Right cardiac atrium (tissue), 5 donors: ENCODE measurements around the gene TTN. TPM values are rescaled to one million over a fixed set of nuclear protein-coding genes. Genes with fewer than 3 reads are reported as not detected.
A peak's percentile ranks its signal among the peaks of the same experiment; 100 is the strongest.

Experiments used
- ATAC-seq, 2 donors: fragments of 200-7000 bp; cut with Tn5 transposase; one replicate each; pipeline versions ENCODE4 v1.8.0 to v1.9.1; 2020; ENCODE audit warnings: moderate library complexity in 2 of 2, mild to moderate bottlenecking in 1 of 2
- DNase-seq, 3 donors: peaks; one replicate each; pipeline ENCODE4 v3.0.0-alpha.2; 2020
- H3K27ac ChIP-seq: one replicate; pipeline ENCODE4 v1.5.1; 2013; ENCODE audit warnings: mild to moderate bottlenecking, low read length, control low read depth, moderate library complexity
- H3K27me3 ChIP-seq: one replicate; pipeline ENCODE4 v1.6.1; 2013; ENCODE audit not compliant: control insufficient read depth, insufficient read depth
- H3K4me1 ChIP-seq: one replicate; pipeline ENCODE4 v1.6.1; 2013; ENCODE audit warnings: low read length; ENCODE audit not compliant: control insufficient read depth, insufficient read depth
- H3K4me3 ChIP-seq: one replicate; pipeline ENCODE4 v1.5.1; 2013; ENCODE audit warnings: low read length, control low read depth
- H3K9me3 ChIP-seq: one replicate; pipeline ENCODE4 v1.6.1; 2013; ENCODE audit warnings: low read length; ENCODE audit not compliant: control insufficient read depth
- WGBS: extraction: QIAGEN DNeasy Blood & Tissue Kit; methylation state at CpG from one replicate; pipeline ENCODE4 v1.1.7; 2013; 5-methylcytosine and 5-hydroxymethylcytosine counted together
- intact Hi-C, 4 donors: fragments of 100-400 bp; cut with DNase I; formaldehyde crosslinking; loops; one replicate each; pipeline versions ENCODE4 v1.11.0 to v1.14.0; 2022 to 2023
- polyA plus RNA-seq: library from polyadenylated mRNA; stranded (reverse); fragments of 200-250 nt; gene quantifications from one replicate; pipeline ENCODE4 v1.2.3, GENCODE V29; 2013
- total RNA-seq, 4 donors: library from RNA; stranded (reverse); fragmentation: NEBNext Ultra II Directional; extraction: Animal tissue kit (Norgen Biotek cat#: 25700); gene quantifications; one replicate each; pipeline ENCODE4 v1.2.1, GENCODE V29; 2021
- donor health status: healthy with polysubstance abuse.
- donor health status: DM: no; HTN: yes; CAD: no.
- donor health status: DM: no; HTN: no; CAD: no.
- donor health status: DM: no; HTN: yes; CAD: no; lungs with severe emphysema.
- donor health status: DM: yes; HTN: yes; CAD: no.

The TTN gene
- total and polyA plus RNA-seq, 5 donors: 266 to 2,179 (median 1,828) TPM

GRCh38 chr2:178502751-178503150 lies 304.5 kb downstream of the TTN start:
- WGBS: 98% methylated on average over 4 of the region's 4 CpGs
- H3K4me1 ChIP-seq: no peaks in the 10 kb centered on the region
- ATAC-seq (no peak), DNase-seq (no peak)
- no peak overlapping the region for H3K27ac ChIP-seq
- H3K4me3 ChIP-seq: no peak overlapping the region
- H3K9me3 ChIP-seq: no peaks in the 10 kb centered on the region
- no peaks in the 10 kb centered on the region for H3K27me3 ChIP-seq
- intact Hi-C loops: no loop called here

GRCh38 chr2:178499640-178500039 lies 307.6 kb downstream of the TTN start:
- no peak for ATAC-seq
- no peaks in the 10 kb centered on the region for H3K27me3 ChIP-seq
- no peaks in the 10 kb centered on the region for H3K9me3 ChIP-seq
- no peaks in the 10 kb centered on the region for H3K4me1 ChIP-seq
- intact Hi-C loops: no loop called here
- no peak overlapping the region for H3K4me3 ChIP-seq
- no peak for DNase-seq
- H3K27ac ChIP-seq: no peak overlapping the region
- WGBS: 98% methylated on average over 3 of the region's 3 CpGs

- Histone ChIP-seq H3K4me3 (no peak overlapping the region), H3K4me1 (no peaks in the 10 kb centered on the region), H3K27ac (no peak overlapping the region), H3K9me3 (no peaks in the 10 kb centered on the region), H3K27me3 (no peaks in the 10 kb centered on the region)
- ATAC-seq (no peak), DNase-seq (no peak)
- intact Hi-C loops: no loop called here
Measured at GRCh38 chr2:178498137-178498536, 309.1 kb downstream of the TTN start.

GRCh38 chr2:178496049-178496448 lies 311.2 kb downstream of the TTN start:
- no peak overlapping the region for H3K4me3 ChIP-seq
- no peak for ATAC-seq
- intact Hi-C loops: no loop called here

GRCh38 chr2:178491612-178492011 lies 315.6 kb downstream of the TTN start:
- H3K4me1 ChIP-seq: no peaks in the 10 kb centered on the region
- ATAC-seq: no peak

More at GRCh38 chr2:178496049-178496448, 311.2 kb downstream of the TTN start:
- DNase-seq: no peak
- no peaks in the 10 kb centered on the region for H3K4me1 ChIP-seq
- 83% methylated on average over 4 of the region's 4 CpGs for WGBS
- no peaks in the 10 kb centered on the region for H3K27me3 ChIP-seq
- H3K27ac ChIP-seq: no peak overlapping the region
- no peaks in the 10 kb centered on the region for H3K9me3 ChIP-seq

GRCh38 chr2:178485356-178485755 lies 321.9 kb downstream of the TTN start:
- Histone ChIP-seq H3K27me3 (no peaks in the 10 kb centered on the region), H3K4me3 (no peak overlapping the region), H3K27ac (no peak overlapping the region), H3K4me1 (peaks cover 10% of the 10 kb centered on the region), H3K9me3 (no peaks in the 10 kb centered on the region)
- DNase-seq: no peak
- 69% methylated on average over 3 of the region's 3 CpGs for WGBS
- intact Hi-C loops: no loop called here
- ATAC-seq: no peak

More at GRCh38 chr2:178491612-178492011, 315.6 kb downstream of the TTN start:
- H3K27me3 ChIP-seq: no peaks in the 10 kb centered on the region
- intact Hi-C loops: no loop called here
- H3K4me3 ChIP-seq: no peak overlapping the region
- no peak for DNase-seq
- 93% methylated on average over 6 of the region's 6 CpGs for WGBS
- H3K27ac ChIP-seq: no peak overlapping the region
- H3K9me3 ChIP-seq: no peaks in the 10 kb centered on the region

GRCh38 chr2:178484245-178485041 lies 322.8 kb downstream of the TTN start:
- ATAC-seq: no peak
- intact Hi-C loops: no loop called here
- no peak overlapping the region for H3K27ac ChIP-seq
- WGBS: 41% methylated on average over 6 of the region's 6 CpGs
- no peaks in the 10 kb centered on the region for H3K9me3 ChIP-seq
- no peak overlapping the region for H3K4me3 ChIP-seq
- peaks cover 11% of the 10 kb centered on the region for H3K4me1 ChIP-seq
- DNase-seq: peak; percentile 52 to 62 (median 59)
- H3K27me3 ChIP-seq: no peaks in the 10 kb centered on the region

GRCh38 chr2:178482437-178482836 lies 324.8 kb downstream of the TTN start:
- Histone ChIP-seq H3K27me3 (no peaks in the 10 kb centered on the region), H3K9me3 (no peaks in the 10 kb centered on the region), H3K27ac (no peak overlapping the region), H3K4me3 (no peak overlapping the region), H3K4me1 (peaks cover 11% of the 10 kb centered on the region)
- WGBS: 88% methylated on average over 4 of the region's 4 CpGs
- intact Hi-C loops: no loop called here
- no peak for ATAC-seq
- no peak for DNase-seq

- H3K9me3 ChIP-seq: no peaks in the 10 kb centered on the region
- WGBS: under 1% methylated on average over 81 of the region's 92 CpGs
- H3K27me3 ChIP-seq: no peaks in the 10 kb centered on the region
- H3K4me1 ChIP-seq: peaks cover 11% of the 10 kb centered on the region
- ATAC-seq (peak; percentile 95 to 96), DNase-seq (peak; percentile 99)
- H3K27ac ChIP-seq: peak within 1 kb of the TSS; percentile 73
- H3K4me3 ChIP-seq: peak within 1 kb of the TSS; percentile 98
- intact Hi-C loops: no loop called here
Measured at GRCh38 chr2:178480227-178481181, 326.7 kb downstream of the TTN start, which contains the start of gene PLEKHA3. PLEKHA3 (plus strand) TSS chr2:178480457; CDS start chr2:178480870, 413 bp downstream.

GRCh38 chr2:178479758-178480226 lies 327.4 kb downstream of the TTN start:
- peak overlapping the region; percentile 45 for H3K4me3 ChIP-seq
- ATAC-seq: no peak
- WGBS: 20% methylated on average over 19 of the region's 19 CpGs
- H3K27ac ChIP-seq: peak overlapping the region; percentile 60
- peak in 1 of 3 donors; percentile 54 for DNase-seq
- H3K4me1 ChIP-seq: peaks cover 9% of the 10 kb centered on the region
- H3K9me3 ChIP-seq: no peaks in the 10 kb centered on the region
- intact Hi-C loops: loop anchor here in 1 of 4 donors (2.0 kb wide), 1 partner anchor 29 kb away; the partner anchor contains the start of genes PJVK and PRKRA
- no peaks in the 10 kb centered on the region for H3K27me3 ChIP-seq

GRCh38 chr2:178479275-178479616 lies 328.0 kb downstream of the TTN start:
- Histone ChIP-seq H3K4me1 (peaks cover 9% of the 10 kb centered on the region), H3K27me3 (no peaks in the 10 kb centered on the region), H3K9me3 (no peaks in the 10 kb centered on the region), H3K4me3 (peak overlapping the region; percentile 92), H3K27ac (peak overlapping the region; percentile 99)
- 56% methylated on average over 4 of the region's 4 CpGs for WGBS
- intact Hi-C loops: loop anchor here in 1 of 4 donors (2.0 kb wide), 1 partner anchor 28 kb away; the partner anchor contains the start of genes PJVK and PRKRA
- DNase-seq (no peak), ATAC-seq (no peak)
